Measurements from ENCODE around the gene FAM83G.
"Not testable (repeated sequence)": the region's sequence is repeated elsewhere in the genome, so short reads cannot be mapped to it uniquely, and the experiment has no call there.

FAM83G gene

GRCh38 chr17:19004421-19005136 lies at the start of gene FAM83G:
Gene FAM83G (minus strand): TSS chr17:19004764. CDS start chr17:19004041, 723 bp downstream.
- peak; percentile 91 for DNase-seq

GRCh38 chr17:19048826-19049225 lies 44.3 kb upstream of the FAM83G start:
- DNase-seq: not testable (repeated sequence)

- DNase-seq: not testable (repeated sequence)
Measured at GRCh38 chr17:19047510-19047909, 42.9 kb upstream of the FAM83G start.

- DNase-seq: not testable (repeated sequence)
Measured at GRCh38 chr17:19046782-19047375, 42.3 kb upstream of the FAM83G start, which contains the start of gene GRAP. Gene GRAP (minus strand): TSS chr17:19046957. CDS start chr17:19046926, 31 bp downstream.

GRCh38 chr17:19044643-19045042 lies 40.1 kb upstream of the FAM83G start:
- DNase-seq: not testable (repeated sequence)

GRCh38 chr17:19043032-19043431 lies 38.5 kb upstream of the FAM83G start:
- not testable (repeated sequence) for DNase-seq

GRCh38 chr17:19042369-19042768 lies 37.8 kb upstream of the FAM83G start:
- DNase-seq: not testable (repeated sequence)

GRCh38 chr17:19041871-19042270 lies 37.3 kb upstream of the FAM83G start:
- not testable (repeated sequence) for DNase-seq

- DNase-seq: not testable (repeated sequence)
Measured at GRCh38 chr17:19040350-19040749, 35.8 kb upstream of the FAM83G start.

- not testable (repeated sequence) for DNase-seq
Measured at GRCh38 chr17:19038730-19039129, 34.2 kb upstream of the FAM83G start.

GRCh38 chr17:19038007-19038406 lies 33.4 kb upstream of the FAM83G start:
- DNase-seq: not testable (repeated sequence)

- DNase-seq: not testable (repeated sequence)
Measured at GRCh38 chr17:19037547-19037946, 33.0 kb upstream of the FAM83G start.

- DNase-seq: not testable (repeated sequence)
Measured at GRCh38 chr17:19036186-19036585, 31.6 kb upstream of the FAM83G start.

GRCh38 chr17:19032377-19032988 lies 27.9 kb upstream of the FAM83G start:
- not testable (repeated sequence) for DNase-seq

- peak; percentile 74 for DNase-seq
Measured at GRCh38 chr17:19031729-19032128, 27.2 kb upstream of the FAM83G start.

GRCh38 chr17:19030771-19031449 lies 26.3 kb upstream of the FAM83G start:
- DNase-seq: not testable (repeated sequence)

GRCh38 chr17:19029740-19030139 lies 25.2 kb upstream of the FAM83G start:
- not testable (repeated sequence) for DNase-seq

- DNase-seq: not testable (repeated sequence)
Measured at GRCh38 chr17:19028671-19029070, 24.1 kb upstream of the FAM83G start.

GRCh38 chr17:19024101-19025078 lies 19.8 kb upstream of the FAM83G start:
- DNase-seq: no peak

GRCh38 chr17:19023209-19023999 lies 18.8 kb upstream of the FAM83G start:
- no peak for DNase-seq

GRCh38 chr17:19022747-19023146 lies 18.2 kb upstream of the FAM83G start:
- no peak for DNase-seq
